Measurements from ENCODE around the gene CENPO. TPM values are rescaled to one million over a fixed set of nuclear protein-coding genes. Genes with fewer than 3 reads are reported as not detected.

The CENPO gene
- total and polyA plus RNA-seq, 12 donors, result 1.2 to 4.6 (median 2.2) TPM

DNA sequence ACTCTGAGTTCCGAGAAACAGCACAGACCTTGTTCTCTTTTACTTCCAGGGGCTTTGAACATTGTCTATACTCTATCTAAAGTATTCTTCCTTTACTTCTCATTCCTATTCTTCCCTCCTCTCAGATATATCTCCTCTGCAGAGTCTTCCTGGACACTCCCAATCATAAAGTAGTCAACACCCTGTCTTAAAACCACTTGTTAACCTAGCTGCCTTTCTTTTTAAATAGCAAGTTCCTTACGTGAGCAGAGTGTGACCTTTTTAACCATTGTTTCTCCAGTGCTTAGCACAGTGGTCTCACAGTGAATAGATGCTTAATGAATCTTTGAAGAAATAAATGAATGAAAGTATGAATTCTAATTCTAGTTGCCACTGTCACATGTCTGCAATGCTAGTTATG lies 47.4 kb upstream of the CENPO start:
- ATAC-seq, result no peak
- Histone ChIP-seq H3K4me3 (no peak overlapping the region), H3K4me1 (peaks cover 0 to 15% (median 4%) of the 10 kb centered on the region in 9 donors), H3K36me3 (peaks cover 0 to 66% (median 9%) of the 10 kb centered on the region in 9 donors), H3K27me3 (no peaks in the 10 kb centered on the region), H3K9me3 (no peaks in the 10 kb centered on the region), H3K27ac (no peak overlapping the region)
- 67 to 75% methylated on average over 2 of the region's 2 CpGs for WGBS, 2 donors
- no peak for DNase-seq
- intact Hi-C loops (cut with DNase I), result no loop called here
- TF ChIP-seq, protein P1, sequence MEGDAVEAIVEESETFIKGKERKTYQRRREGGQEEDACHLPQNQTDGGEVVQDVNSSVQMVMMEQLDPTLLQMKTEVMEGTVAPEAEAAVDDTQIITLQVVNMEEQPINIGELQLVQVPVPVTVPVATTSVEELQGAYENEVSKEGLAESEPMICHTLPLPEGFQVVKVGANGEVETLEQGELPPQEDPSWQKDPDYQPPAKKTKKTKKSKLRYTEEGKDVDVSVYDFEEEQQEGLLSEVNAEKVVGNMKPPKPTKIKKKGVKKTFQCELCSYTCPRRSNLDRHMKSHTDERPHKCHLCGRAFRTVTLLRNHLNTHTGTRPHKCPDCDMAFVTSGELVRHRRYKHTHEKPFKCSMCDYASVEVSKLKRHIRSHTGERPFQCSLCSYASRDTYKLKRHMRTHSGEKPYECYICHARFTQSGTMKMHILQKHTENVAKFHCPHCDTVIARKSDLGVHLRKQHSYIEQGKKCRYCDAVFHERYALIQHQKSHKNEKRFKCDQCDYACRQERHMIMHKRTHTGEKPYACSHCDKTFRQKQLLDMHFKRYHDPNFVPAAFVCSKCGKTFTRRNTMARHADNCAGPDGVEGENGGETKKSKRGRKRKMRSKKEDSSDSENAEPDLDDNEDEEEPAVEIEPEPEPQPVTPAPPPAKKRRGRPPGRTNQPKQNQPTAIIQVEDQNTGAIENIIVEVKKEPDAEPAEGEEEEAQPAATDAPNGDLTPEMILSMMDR (IDR thresholded peaks at IDR 0.05), result no peak

DNA sequence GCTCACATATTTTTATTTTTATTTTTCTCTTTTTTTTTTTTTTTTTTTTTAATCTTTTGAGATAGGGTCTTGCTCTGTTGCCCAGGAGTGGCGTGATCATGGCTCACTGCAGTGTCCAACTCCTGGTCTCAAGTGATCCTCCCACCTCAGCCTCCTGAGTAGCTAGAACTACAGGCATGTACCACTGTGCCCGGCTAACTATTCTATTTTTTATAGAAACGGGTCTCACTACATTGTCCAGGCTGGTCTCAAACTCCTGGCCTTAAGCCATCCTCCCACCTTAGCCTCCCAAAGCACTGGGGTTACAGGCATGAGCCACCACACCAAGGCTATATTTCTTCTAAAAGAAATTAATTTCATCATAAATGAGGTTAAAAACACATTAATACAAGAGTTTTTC lies 45.9 kb upstream of the CENPO start:
- TF ChIP-seq, protein P1 (IDR thresholded peaks at IDR 0.05), result no peak
- 98 to 99% methylated on average over 3 of the region's 3 CpGs for WGBS, 2 donors
- Histone ChIP-seq H3K27me3 (no peaks in the 10 kb centered on the region), H3K36me3 (peaks cover 0 to 62% (median 9%) of the 10 kb centered on the region in 9 donors), H3K4me3 (no peak overlapping the region), H3K9me3 (no peaks in the 10 kb centered on the region), H3K4me1 (peaks cover 0 to 15% (median 4%) of the 10 kb centered on the region in 9 donors), H3K27ac (no peak overlapping the region)
- no peak for DNase-seq
- intact Hi-C loops (cut with DNase I), result no loop called here
- ATAC-seq, result no peak

DNA sequence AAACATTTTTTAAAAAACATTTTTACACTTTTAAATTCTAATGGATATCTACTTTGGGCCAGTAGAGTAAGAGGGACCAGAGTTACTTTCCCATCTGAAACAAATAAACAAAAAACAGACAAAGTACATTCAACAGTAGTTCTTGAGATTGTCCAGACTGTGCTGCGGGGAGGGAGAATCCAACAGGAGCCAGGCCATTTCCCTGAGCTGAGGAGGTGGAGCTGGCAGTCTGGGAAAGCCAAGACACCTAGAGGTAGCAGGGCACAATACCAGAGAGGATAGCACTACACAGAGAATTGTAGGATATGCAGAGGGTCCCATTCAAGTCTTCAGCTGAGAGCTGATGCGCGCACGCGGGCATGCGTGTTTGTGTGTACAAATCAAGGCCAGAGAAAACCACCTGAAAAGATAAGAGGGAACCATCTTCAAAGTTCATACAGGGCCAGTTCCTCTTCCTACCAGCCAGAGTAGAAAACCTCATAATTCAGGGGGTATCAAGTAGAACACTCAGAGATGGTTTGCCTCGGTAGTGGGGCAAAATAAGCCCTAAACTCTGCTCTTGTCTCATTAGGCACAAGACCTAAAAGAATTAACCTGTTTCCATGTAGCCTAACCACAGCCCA lies 44.0 kb upstream of the CENPO start:
- Histone ChIP-seq H3K27ac (no peak overlapping the region), H3K9me3 (no peaks in the 10 kb centered on the region), H3K4me3 (no peak overlapping the region), H3K36me3 (peaks cover 0 to 63% (median 24%) of the 10 kb centered on the region in 9 donors), H3K4me1 (peaks cover 0 to 6% (median 0%) of the 10 kb centered on the region in 9 donors), H3K27me3 (no peaks in the 10 kb centered on the region)
- no peak for DNase-seq
- whole genome bisulfite sequencing, 2 donors, result 86 to 97% methylated on average over 7 of the region's 7 CpGs
- ATAC-seq, result no peak
- intact Hi-C loops (cut with DNase I), result no loop called here
- TF ChIP-seq, protein P1 (IDR thresholded peaks at IDR 0.05), result no peak

DNA sequence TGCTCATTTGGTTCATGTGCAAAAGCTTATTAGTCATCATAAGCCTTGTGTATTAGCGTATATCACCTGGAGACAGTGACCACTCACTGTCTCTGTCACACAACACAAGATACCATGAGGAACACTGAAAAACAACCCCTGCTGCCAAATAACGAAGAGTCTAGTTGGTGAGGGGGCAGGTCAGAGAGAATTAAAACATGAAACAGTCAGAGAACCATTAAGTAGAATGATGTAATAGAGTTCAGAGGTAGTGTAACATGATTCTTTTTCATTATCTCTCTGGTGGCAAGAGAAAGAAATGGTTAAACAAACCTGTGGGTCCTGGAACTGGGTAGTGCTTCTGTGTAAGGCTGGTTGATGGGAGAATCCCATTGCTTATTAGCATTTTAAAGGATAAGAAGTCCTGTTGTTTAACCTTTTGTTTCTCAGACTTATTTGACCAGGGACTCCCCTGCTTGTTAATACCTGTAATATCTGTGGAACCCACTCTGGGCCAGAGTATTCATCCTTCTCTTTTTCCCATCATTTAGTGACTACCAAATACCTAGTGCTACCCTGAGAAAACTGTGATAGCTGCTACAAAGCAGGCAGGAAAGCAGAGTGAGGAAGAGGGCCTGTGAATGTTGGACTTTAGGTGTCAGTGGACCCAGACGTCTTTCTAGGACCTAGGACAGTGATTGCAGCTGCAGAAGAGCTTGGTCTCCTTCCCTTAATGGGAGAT lies 38.1 kb upstream of the CENPO start:
- H3K36me3 ChIP-seq, result peaks cover 0 to 89% (median 33%) of the 10 kb centered on the region in 9 donors
- H3K27ac ChIP-seq, result no peak overlapping the region
- intact Hi-C loops (cut with DNase I), result no loop called here
- no peak overlapping the region for H3K4me3 ChIP-seq
- H3K27me3 ChIP-seq, result no peaks in the 10 kb centered on the region
- 92% methylated on average over 3 of the region's 3 CpGs for WGBS, 2 donors
- DNase-seq (no peak), ATAC-seq (no peak)
- TF ChIP-seq, protein P1 (IDR thresholded peaks at IDR 0.05), result no peak
- H3K4me1 ChIP-seq, result no peaks in the 10 kb centered on the region
- H3K9me3 ChIP-seq, result no peaks in the 10 kb centered on the region

All from heart right ventricle (tissue), 16 donors.